ENCODE results near the gene INPP4A.

INPP4A gene

DNA sequence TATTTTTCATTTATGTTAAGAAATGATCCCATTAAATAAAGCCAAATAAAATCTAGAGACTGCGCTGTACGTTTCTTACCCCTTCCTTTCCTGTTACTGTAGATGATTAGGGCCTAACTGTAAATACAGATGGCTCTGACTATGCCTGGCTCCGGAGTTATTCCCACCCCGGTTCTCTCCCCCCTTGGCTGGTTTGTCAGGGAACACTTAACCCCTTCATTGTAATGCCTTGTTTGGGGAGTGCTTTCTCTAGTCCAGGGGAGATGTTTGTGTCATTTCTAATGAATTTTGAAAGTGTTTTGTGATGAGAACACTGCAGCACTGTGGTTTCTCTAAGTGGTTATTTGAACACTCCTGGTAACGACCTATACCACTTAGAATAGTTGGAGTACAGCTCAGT is 172.5 kb downstream of the INPP4A start:
- no peak overlapping the region for H3K27ac ChIP-seq
- no peak for TF ChIP-seq ZFX (IDR thresholded peaks at IDR 0.05; ENCODE audit: borderline replicate concordance)
- no peak for TF ChIP-seq CTCF (IDR thresholded peaks at IDR 0.05)

DNA sequence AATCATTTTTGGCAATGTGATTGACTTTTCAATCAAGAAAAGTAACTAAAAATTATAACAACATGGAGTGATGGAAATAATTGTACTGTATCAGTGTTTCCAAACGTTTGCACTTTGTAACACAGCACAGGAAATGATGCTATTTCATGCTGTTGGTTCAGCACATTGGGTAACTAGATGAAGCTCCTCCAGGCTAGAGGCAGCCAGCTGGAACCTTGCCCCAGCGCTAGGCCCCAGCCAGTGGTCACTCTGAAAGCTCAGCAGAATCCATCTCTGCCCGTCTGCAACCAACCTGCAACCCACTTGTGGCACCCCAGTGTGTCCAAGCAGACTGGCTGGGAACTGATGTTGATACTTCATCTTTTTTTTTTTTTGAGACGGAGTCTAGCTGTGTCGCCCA is 179.0 kb downstream of the INPP4A start:
- no peak overlapping the region for H3K27ac ChIP-seq
- TF ChIP-seq CTCF (IDR thresholded peaks at IDR 0.05) (no peak), ZFX (IDR thresholded peaks at IDR 0.05; ENCODE audit: borderline replicate concordance) (no peak)

GRCh38 chr2:98632351-98632750 is 187.7 kb downstream of the INPP4A start:
- TF ChIP-seq CTCF (IDR thresholded peaks at IDR 0.05) (no peak), ZFX (IDR thresholded peaks at IDR 0.05; ENCODE audit: borderline replicate concordance) (no peak)
- no peak overlapping the region for H3K27ac ChIP-seq

DNA sequence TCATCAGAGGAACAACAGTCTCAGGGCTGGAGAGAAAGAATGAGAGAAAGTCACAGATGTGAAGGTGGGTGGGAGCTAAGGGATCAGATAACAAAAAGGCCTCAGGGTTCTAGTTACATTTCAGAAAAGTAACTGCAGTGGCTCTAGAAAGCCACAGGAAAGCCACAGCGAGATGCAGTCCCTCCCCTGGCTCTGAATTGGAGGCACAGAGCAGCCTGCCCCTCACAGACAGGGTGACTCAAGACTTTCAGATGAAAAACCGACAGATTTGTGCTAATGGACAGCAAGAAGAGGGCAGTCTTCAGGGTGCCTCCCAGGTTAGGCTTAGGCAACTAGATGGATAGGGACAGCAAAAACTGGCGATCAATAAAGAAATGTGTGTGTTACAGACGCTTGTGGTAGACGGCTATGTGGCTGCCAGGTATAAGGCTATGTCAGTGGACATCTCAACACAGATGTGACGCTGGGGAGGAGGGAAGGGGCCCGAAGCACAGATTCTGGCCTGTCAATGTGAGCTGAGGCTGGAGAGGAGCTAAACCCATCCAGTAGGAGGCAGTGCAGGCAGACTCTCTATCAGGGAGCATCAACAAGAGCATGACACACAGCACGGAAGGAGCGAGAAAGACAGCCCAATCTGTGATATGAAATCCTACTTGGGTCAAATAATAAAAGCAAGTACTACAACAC is 189.9 kb downstream of the INPP4A start:
- no peak for TF ChIP-seq ZFX (IDR thresholded peaks at IDR 0.05; ENCODE audit: borderline replicate concordance)
- TF ChIP-seq CTCF (IDR thresholded peaks at IDR 0.05) = peak; percentile 51
- H3K27ac ChIP-seq = no peak overlapping the region

GRCh38 chr2:98637401-98638147 is 192.9 kb downstream of the INPP4A start:
- no peak overlapping the region for H3K27ac ChIP-seq
- TF ChIP-seq CTCF (IDR thresholded peaks at IDR 0.05) (no peak), ZFX (IDR thresholded peaks at IDR 0.05; ENCODE audit: borderline replicate concordance) (no peak)

DNA sequence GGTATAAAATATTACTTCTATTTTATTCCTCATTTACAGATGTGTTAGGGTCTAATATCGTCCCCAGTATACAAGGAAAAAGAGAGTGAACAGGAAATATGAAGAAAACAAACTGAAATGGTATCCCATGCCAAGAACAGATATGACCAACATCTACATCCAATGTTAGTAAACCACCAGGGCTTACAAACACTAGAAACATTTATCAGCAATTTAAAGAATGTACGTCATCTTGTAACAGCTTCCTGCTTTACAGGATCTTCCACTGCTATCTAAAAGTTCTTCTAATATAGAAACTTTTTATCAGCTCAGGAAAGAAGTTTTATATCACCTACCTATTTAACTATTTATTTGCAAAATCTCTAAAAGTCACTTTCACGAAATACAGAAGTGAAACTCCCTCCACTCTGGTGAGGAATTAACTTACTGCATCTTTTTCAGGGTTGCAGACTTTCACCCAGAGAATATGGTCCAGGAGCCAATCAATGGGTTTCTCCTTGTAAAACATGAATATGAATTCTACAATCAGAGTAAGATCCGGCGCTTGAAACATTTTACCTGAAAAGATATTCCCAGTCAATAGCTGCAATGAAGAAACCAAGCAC is 198.9 kb downstream of the INPP4A start:
- H3K27ac ChIP-seq = no peak overlapping the region
- TF ChIP-seq ZFX (IDR thresholded peaks at IDR 0.05; ENCODE audit: borderline replicate concordance) = no peak
- no peak for TF ChIP-seq CTCF (IDR thresholded peaks at IDR 0.05)

Measured in 22Rv1 (cell line).